ENCODE data around the gene UCKL1.

UCKL1 gene

GRCh38 chr20:63955827-63956663 lies at the start of gene UCKL1:
TSS of gene UCKL1 (minus strand) at chr20:63956416. CDS start at chr20:63956372, 44 bp downstream.
- peak; percentile 97 for DNase-seq (ENCODE audit: low spot score)
- no peak for TF ChIP-seq CTCF (IDR thresholded peaks at IDR 0.05; ENCODE audit: extremely low read depth, missing control alignments)

GRCh38 chr20:64005394-64005793 lies 49.2 kb upstream of the UCKL1 start:
- no peak for TF ChIP-seq CTCF (IDR thresholded peaks at IDR 0.05; ENCODE audit: extremely low read depth, missing control alignments)
- no peak for DNase-seq (ENCODE audit: low spot score)

- TF ChIP-seq CTCF (IDR thresholded peaks at IDR 0.05; ENCODE audit: extremely low read depth, missing control alignments): no peak
- DNase-seq (ENCODE audit: low spot score): no peak
Measured at GRCh38 chr20:64003960-64004725, 47.9 kb upstream of the UCKL1 start.

- no peak for DNase-seq (ENCODE audit: low spot score)
- TF ChIP-seq CTCF (IDR thresholded peaks at IDR 0.05; ENCODE audit: extremely low read depth, missing control alignments): no peak
Measured at GRCh38 chr20:64001607-64002011, 45.4 kb upstream of the UCKL1 start.

GRCh38 chr20:64000906-64001305 lies 44.7 kb upstream of the UCKL1 start:
- TF ChIP-seq CTCF (IDR thresholded peaks at IDR 0.05; ENCODE audit: extremely low read depth, missing control alignments): no peak
- DNase-seq (ENCODE audit: low spot score): no peak

GRCh38 chr20:63982937-63983336 lies 26.7 kb upstream of the UCKL1 start:
- TF ChIP-seq CTCF (IDR thresholded peaks at IDR 0.05; ENCODE audit: extremely low read depth, missing control alignments): no peak
- peak; percentile 4 for DNase-seq (ENCODE audit: low spot score)

Measured in GM20000 (cell line).